AG04449 (cell line): ENCODE measurements around the gene TAF11L12.
"Not testable (repeated sequence)": the region's sequence is repeated elsewhere in the genome, so short reads cannot be mapped to it uniquely, and the experiment has no call there.

Experiments used
- CTCF ChIA-PET: fragments of 350-600 bp; formaldehyde crosslinking; extraction: SDS; loops from one replicate; lab custom pipeline; 2021; ENCODE audit warnings: antibody characterized with exemption; lab: Yijun Ruan, JAX
- POLR2A ChIA-PET: fragments of 400-600, 350-600 bp; formaldehyde crosslinking; extraction: SDS; loops from one replicate; lab custom pipeline; 2020; ENCODE audit warnings: antibody characterized with exemption, inconsistent platforms; lab: Yijun Ruan, JAX
- DNase-seq: peaks from one replicate; pipeline ENCODE4 v3.0.0-alpha.2; 2010; ENCODE audit warnings: low read depth, low spot score
- H3K4me3 ChIP-seq: 2 replicates; pipeline ENCODE4 v1.5.1; 2011; ENCODE audit warnings: low read depth, mild to moderate bottlenecking, control low read depth, low read length
- TF ChIP-seq, protein P1 (sequence below): IDR thresholded peaks from one replicate; pipeline ENCODE4 v1.5.1; 2011; ENCODE audit warnings: mild to moderate bottlenecking, moderate library complexity, low read length, control low read depth, inconsistent platforms; ENCODE audit not compliant: insufficient read depth; ENCODE audit errors: missing control alignments

TAF11L12 gene

DNA sequence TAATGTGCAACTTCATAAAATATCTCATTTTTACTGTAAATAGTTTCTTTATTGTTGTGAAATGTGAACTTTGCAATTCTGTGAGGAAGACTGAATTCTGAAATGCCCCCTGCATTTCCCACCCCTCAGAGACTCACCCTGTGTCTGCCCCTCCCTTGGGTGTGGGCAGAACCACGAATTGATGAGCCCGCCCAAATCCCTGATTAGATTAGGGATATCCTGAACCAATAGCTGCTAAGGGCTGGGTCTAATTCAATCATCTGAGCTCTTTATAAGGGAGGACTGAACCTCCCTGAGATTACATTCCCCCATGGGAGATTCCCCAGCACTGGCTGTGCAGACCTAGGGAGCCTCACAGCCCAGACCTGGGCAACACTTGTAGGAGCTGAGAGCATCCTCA lies at the start of gene TAF11L12:
Gene TAF11L12, plus strand, starts transcription at position 301 of the 400 bp plus-strand sequence.
- H3K4me3 ChIP-seq, CTCF ChIA-PET, DNase-seq, POLR2A ChIA-PET: not testable (repeated sequence)

DNA sequence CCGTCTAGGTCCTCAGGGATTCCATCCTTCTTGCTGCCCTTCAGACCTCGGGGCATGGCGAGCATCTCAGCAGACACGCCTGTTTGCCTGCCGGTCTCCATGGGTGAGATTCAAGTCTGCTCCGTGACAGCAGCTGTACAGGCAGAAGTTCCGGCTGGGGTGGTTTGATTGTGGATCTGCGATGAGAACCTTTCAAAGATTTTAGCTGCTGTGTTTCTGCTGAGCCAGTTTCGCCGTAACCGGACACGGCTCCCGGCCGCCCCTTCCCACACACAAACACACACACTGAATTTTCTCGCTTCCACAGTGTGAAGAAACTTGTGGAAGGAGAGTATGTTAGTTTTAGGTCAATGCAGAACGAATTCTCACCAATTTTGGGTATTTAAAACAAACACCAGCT lies 24.5 kb upstream of the TAF11L12 start, which contains the start of gene TAF11L7:
Gene TAF11L7, minus strand, starts transcription at position 101 of the 400 bp plus-strand sequence.
- CTCF ChIA-PET, DNase-seq, H3K4me3 ChIP-seq, POLR2A ChIA-PET: not testable (repeated sequence)

DNA sequence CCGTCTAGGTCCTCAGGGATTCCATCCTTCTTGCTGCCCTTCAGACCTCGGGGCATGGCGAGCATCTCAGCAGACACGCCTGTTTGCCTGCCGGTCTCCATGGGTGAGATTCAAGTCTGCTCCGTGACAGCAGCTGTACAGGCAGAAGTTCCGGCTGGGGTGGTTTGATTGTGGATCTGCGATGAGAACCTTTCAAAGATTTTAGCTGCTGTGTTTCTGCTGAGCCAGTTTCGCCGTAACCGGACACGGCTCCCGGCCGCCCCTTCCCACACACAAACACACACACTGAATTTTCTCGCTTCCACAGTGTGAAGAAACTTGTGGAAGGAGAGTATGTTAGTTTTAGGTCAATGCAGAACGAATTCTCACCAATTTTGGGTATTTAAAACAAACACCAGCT lies 19.3 kb upstream of the TAF11L12 start, which contains the start of gene TAF11L8:
Gene TAF11L8, minus strand, starts transcription at position 101 of the 400 bp plus-strand sequence.
- DNase-seq, POLR2A ChIA-PET, H3K4me3 ChIP-seq, CTCF ChIA-PET: not testable (repeated sequence)

DNA sequence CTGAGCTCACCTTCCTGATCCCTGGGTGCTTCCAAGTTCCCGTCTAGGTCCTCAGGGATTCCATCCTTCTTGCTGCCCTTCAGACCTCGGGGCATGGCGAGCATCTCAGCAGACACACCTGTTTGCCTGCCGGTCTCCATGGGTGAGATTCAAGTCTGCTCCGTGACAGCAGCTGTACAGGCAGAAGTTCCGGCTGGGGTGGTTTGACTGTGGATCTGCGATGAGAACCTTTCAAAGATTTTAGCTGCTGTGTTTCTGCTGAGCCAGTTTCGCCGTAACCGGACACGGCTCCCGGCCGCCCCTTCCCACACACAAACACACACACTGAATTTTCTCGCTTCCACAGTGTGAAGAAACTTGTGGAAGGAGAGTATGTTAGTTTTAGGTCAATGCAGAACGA lies 15.9 kb upstream of the TAF11L12 start, which contains the start of gene TAF11L9:
Gene TAF11L9, minus strand, starts transcription at position 140 of the 400 bp plus-strand sequence.
- H3K4me3 ChIP-seq, DNase-seq, CTCF ChIA-PET, POLR2A ChIA-PET: not testable (repeated sequence)

DNA sequence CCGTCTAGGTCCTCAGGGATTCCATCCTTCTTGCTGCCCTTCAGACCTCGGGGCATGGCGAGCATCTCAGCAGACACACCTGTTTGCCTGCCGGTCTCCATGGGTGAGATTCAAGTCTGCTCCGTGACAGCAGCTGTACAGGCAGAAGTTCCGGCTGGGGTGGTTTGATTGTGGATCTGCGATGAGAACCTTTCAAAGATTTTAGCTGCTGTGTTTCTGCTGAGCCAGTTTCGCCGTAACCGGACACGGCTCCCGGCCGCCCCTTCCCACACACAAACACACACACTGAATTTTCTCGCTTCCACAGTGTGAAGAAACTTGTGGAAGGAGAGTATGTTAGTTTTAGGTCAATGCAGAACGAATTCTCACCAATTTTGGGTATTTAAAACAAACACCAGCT lies 12.5 kb upstream of the TAF11L12 start, which contains the start of gene TAF11L10:
Gene TAF11L10, minus strand, starts transcription at position 101 of the 400 bp plus-strand sequence.
- POLR2A ChIA-PET, CTCF ChIA-PET, H3K4me3 ChIP-seq, DNase-seq: not testable (repeated sequence)

DNA sequence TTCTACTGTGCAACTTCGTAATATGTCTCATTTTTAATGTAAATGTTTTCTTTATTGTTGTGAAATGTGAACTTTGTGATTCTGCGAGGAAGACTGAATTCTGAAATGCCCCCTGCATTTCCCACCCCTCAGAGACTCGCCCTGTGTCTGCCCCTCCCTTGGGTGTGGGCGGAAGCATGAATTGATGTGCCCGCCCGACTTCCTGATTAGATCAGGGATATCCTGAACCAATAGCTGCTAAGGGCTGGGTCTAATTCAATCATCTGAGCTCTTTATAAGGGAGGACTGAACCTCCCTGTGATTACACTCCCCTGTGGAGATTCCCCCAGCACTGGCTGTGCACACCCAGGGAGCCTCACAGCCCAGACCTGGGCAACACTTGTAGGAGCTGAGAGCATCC lies 6.3 kb upstream of the TAF11L12 start, which contains the start of gene TAF11L11:
Gene TAF11L11, plus strand, starts transcription at position 304 of the 400 bp plus-strand sequence.
- POLR2A ChIA-PET, H3K4me3 ChIP-seq, DNase-seq, CTCF ChIA-PET: not testable (repeated sequence)

DNA sequence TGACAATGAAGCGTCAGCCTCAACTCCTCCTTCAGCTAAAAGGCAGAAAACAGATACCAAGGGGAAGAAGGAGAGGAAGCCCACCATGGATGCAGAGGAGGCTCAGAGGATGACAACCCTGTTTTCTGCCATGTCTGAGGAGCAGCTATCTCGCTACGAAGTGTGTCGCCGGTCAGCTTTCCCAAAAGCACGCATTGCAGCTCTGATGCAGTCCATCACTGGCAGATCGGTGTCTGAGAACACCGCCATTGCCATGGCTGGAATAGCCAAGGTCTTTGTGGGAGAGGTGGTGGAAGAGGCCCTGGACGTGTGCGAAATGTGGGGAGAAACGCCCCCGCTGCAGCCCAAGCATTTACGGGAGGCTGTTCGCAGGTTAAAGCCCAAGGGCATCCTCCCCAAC lies 5.2 kb upstream of the TAF11L12 start:
- no peak for DNase-seq
- ChIA-PET POLR2A (no interaction called here), CTCF (no interaction called here)
- H3K4me3 ChIP-seq: no peak overlapping the region
- TF ChIP-seq, protein P1, sequence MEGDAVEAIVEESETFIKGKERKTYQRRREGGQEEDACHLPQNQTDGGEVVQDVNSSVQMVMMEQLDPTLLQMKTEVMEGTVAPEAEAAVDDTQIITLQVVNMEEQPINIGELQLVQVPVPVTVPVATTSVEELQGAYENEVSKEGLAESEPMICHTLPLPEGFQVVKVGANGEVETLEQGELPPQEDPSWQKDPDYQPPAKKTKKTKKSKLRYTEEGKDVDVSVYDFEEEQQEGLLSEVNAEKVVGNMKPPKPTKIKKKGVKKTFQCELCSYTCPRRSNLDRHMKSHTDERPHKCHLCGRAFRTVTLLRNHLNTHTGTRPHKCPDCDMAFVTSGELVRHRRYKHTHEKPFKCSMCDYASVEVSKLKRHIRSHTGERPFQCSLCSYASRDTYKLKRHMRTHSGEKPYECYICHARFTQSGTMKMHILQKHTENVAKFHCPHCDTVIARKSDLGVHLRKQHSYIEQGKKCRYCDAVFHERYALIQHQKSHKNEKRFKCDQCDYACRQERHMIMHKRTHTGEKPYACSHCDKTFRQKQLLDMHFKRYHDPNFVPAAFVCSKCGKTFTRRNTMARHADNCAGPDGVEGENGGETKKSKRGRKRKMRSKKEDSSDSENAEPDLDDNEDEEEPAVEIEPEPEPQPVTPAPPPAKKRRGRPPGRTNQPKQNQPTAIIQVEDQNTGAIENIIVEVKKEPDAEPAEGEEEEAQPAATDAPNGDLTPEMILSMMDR: no peak

DNA sequence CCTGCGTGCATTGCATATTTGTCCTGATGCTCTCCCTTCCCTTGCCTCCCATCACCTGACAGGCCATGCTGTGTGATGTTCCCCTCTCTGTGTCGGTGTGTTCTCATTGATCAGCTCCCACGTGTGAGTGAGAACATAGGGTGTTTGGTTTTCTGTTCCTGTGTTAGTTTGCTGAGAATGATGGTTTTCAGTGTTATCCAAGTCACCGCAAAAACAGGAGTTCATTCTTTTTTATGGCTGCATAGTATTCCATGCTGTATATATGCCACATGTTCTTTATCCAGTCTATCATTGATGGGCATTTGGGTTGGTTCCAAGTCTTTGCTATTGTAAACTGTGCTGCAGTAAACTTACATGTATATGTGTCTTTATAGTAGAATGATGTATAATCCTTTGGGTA lies 2.7 kb upstream of the TAF11L12 start:
- POLR2A ChIA-PET: not testable (repeated sequence)

DNA sequence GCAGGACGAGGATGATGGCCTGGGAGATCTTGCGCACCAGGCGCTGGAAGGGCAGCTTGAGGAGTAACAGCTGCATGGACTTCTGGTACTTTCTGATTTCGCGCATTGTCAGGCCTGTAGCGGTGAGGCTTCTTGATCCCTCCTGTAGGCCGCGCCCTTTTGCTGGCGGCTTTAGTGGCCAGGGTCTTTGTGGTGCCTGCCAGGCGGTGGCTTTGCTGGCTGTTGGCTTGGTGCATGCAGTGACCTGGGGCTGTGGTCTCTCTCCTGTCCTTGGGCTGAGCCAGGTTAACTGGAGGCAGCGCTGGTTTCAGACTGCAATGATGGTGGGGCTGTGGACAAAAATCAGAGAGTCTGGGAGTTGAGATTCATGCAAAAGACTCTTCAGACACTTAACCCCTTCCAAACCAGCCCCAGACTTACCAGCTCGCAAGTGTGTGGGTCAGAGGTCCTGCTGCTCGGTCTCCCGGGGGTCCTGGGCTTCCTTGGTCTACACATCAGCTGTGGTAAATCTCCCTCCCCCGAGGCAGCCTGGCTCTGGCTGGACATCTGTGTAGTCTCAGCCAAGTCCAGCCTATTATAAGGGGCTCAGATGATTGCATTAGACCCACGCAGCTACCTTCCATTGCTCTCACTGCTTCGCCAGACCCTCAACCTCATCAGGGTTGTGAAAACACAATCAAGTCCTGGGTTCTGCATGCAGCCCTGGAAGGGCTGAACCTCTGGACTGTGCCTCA lies 4.8 kb downstream of the TAF11L12 start:
- ChIA-PET CTCF (no interaction called here), POLR2A (no interaction called here)

More for the DNA sequence above, 2.7 kb upstream of the TAF11L12 start:
- DNase-seq, H3K4me3 ChIP-seq, CTCF ChIA-PET: not testable (repeated sequence)

DNA sequence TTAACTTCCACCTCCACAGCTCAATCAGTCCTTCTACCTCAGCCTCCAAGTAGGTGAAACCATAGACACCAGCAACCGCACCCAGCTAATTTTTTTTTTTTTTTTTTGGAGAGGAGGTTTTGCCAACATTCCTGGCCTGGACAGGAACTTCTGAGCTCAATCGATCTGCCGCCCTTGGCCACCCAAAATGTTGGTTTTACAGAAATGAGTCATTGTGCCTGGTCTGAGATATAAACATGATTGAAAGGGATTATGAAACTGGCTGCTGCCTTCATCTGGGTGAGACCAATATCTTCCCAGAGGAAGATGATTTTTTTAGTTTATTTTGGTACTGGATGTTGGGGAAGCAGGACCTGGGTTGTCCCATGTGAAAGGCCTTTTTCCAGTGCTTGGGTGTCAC lies 9.2 kb downstream of the TAF11L12 start:
- ChIA-PET CTCF (no interaction called here), POLR2A (no interaction called here)
- no peak overlapping the region for H3K4me3 ChIP-seq
- DNase-seq: no peak
- TF ChIP-seq, protein P1: no peak

More for the DNA sequence above, 4.8 kb downstream of the TAF11L12 start:
- TF ChIP-seq, protein P1: no peak
- DNase-seq: no peak
- no peak overlapping the region for H3K4me3 ChIP-seq
